Suprapubic skin (tissue), 4 donors: Measurements from ENCODE around the gene GNA12.

Experiments
- CTCF ChIP-seq, 2 donors: fragments of 200-600 bp in 1 of 2; fragments of 450-650 bp in 1 of 2; sonication (generic) in 1 of 2; IDR thresholded peaks; one replicate each; pipeline ENCODE4 v1.5.1; 2016 to 2019; ENCODE audit warnings: antibody characterized with exemption in 2 of 2, mild to moderate bottlenecking in 1 of 2, moderate library complexity in 1 of 2
- EP300 ChIP-seq: sonication (generic); formaldehyde crosslinking; IDR thresholded peaks from one replicate; pipeline ENCODE4 v1.6.1; 2017; ENCODE audit warnings: antibody characterized with exemption
- POLR2A ChIP-seq, 2 donors: fragments of 450-650 bp; IDR thresholded peaks; one replicate each; pipeline ENCODE4 v1.6.1; 2017; ENCODE audit warnings: antibody characterized with exemption in 2 of 2, mild to moderate bottlenecking in 2 of 2, moderate library complexity in 2 of 2
- POLR2AphosphoS5 ChIP-seq, 3 donors: sonication (generic); formaldehyde crosslinking; IDR thresholded peaks; one replicate each; pipeline ENCODE4 v1.6.1; 2017; ENCODE audit warnings: antibody characterized with exemption in 3 of 3

- TF ChIP-seq CTCF (IDR thresholded peaks at IDR 0.05) (no peak), POLR2A (IDR thresholded peaks at IDR 0.05) (no peak), POLR2AphosphoS5 (IDR thresholded peaks at IDR 0.05) (no peak), EP300 (no peak)
Measured at GRCh38 chr7:2856388-2857169, 12.5 kb upstream of the GNA12 start.
